Middle frontal gyrus (tissue), 1 donor: ENCODE results near the gene VCP.

Source experiments
- DNase-seq: peaks from one replicate; pipeline ENCODE4 v3.0.0-alpha.2; 2015; ENCODE audit warnings: low spot score; ENCODE audit errors: extremely low spot score

VCP gene

DNA sequence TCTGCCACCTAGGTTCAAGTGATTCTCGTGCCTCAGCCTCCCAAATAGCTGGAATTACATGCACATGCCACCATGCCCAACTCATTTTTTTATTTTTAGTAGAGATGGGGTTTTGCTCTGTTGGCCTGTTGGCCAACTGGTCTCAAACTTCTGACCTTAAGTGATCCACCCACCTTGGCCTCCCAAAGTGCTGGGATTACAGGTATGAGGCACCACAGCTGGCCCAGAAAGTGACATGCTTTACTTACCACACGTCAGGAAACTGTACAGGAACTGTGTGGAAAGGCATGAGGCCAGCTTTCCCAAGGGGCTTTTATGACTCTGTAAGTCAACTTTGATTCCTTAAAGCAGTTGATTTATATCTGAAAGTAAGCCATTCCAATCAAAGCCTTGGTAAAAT, 57.9 kb downstream of the VCP start:
- no peak for DNase-seq

DNA sequence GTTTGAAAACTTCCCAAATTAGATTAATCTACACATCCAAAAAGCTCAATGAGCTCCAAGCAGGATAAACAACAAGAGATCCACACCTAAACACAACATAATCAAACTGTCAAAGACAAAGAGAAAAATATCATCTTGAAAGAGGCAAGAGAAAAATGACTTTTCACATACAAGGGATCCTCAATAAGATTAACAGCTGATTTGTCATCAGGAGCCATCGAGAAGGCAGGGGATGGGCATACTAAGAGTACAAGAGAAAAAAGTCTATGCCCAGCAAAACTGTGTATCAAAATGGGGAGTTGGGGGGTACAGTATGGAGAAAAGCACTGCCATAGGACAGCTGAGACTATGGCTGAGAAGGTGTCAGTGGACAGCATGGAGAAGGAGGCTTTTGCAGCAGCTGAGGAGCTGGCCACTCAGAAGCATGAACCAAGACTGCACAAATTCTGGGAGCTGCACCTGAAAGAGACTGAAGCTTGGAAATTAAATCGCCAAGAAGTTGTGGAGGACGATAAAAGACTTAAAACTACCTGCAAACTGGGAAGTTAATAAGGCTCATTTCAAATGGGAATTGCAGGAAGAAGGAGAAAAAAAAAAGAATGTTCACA, 62.0 kb downstream of the VCP start:
- no peak for DNase-seq
